Measurements from ENCODE around the gene MAPK7. TPM values are rescaled to one million over a fixed set of nuclear protein-coding genes. Genes with fewer than 3 reads are reported as not detected.
A peak's percentile ranks its signal among the peaks of the same experiment; 100 is the strongest.

The MAPK7 gene
- polyA plus RNA-seq: 10 to 100 TPM; 18.4 to 19.9 (median 18.8) TPM
- long read RNA-seq, donor 1: 0 reads
- long read RNA-seq, donor 2, full-length matches to known transcripts: 2 of 2 reads
- long read RNA-seq, donor 2, partial matches to known transcripts: 0 of 2 reads
- long read RNA-seq, donor 2, other reads (novel, unspliced or antisense): 0 of 2 reads
- long read RNA-seq, donor 3, partial matches to known transcripts: 0 of 1 reads
- long read RNA-seq, donor 3, other reads (novel, unspliced or antisense): 0 of 1 reads
- long read RNA-seq, donor 4: 0 reads
- long read RNA-seq, donor 5, full-length matches to known transcripts: 1 of 39 reads
- long read RNA-seq, donor 5, partial matches to known transcripts: 19 of 39 reads
- long read RNA-seq, donor 5, other reads (novel, unspliced or antisense): 19 of 39 reads
- long read RNA-seq, donor 6, full-length matches to known transcripts: 2 of 2 reads
- long read RNA-seq, donor 6, partial matches to known transcripts: 0 of 2 reads
- long read RNA-seq, donor 6, other reads (novel, unspliced or antisense): 0 of 2 reads
- long read RNA-seq, donor 7, full-length matches to known transcripts: 9 of 456 reads
- long read RNA-seq, donor 7, partial matches to known transcripts: 447 of 456 reads
- long read RNA-seq, donor 7, other reads (novel, unspliced or antisense): 0 of 456 reads
- long read RNA-seq, donor 8, partial matches to known transcripts: 0 of 1 reads
- long read RNA-seq, donor 8, other reads (novel, unspliced or antisense): 0 of 1 reads
- long read RNA-seq, donor 9, partial matches to known transcripts: 52 of 54 reads
- long read RNA-seq, donor 9, other reads (novel, unspliced or antisense): 0 of 54 reads
- long read RNA-seq, donor 10, full-length matches to known transcripts: 8 of 384 reads
- long read RNA-seq, donor 10, partial matches to known transcripts: 376 of 384 reads
- long read RNA-seq, donor 10, other reads (novel, unspliced or antisense): 0 of 384 reads

DNA sequence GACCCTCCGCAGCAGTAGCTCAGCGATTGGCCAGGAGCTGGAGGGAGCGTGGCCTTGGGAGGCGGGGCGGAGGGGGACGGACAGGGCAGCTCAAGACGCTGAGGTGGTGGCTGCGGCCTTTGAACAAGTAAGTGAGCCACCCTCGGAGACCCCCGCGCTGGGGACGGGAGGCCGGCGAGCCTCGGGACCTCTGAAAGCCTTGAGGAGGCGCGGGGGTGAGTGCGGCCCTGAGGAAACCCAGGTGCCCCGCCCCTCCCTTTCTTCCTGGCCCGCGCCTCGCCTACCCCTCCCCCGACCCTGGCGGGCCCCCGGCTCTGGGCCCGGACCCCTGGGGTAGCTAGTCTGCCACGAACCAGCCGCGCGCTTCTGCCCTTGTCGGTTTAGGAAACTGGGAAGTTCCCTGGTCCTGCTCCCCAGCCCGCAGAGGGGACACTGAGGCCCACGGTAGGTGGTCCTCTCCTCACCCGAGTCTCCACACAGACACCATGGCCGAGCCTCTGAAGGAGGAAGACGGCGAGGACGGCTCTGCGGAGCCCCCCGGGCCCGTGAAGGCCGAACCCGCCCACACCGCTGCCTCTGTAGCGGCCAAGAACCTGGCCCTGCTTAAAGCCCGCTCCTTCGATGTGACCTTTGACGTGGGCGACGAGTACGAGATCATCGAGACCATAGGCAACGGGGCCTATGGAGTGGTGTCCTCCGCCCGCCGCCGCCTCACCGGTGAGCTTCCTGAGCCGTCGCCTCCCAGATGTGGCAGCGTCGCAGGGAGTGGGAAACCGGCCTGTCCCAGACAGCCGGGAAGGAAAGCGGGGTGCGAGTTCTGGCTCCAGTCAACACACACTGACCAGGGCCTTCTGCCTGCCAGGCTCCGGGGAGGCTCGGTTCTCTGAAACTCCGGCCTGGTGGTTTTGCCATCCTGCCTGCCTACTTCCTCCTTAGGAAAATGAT is at the start of gene MAPK7:
MAPK7 (plus strand) TSS at position 83 of the 945 bp plus-strand sequence; CDS start at position 486, 403 bp downstream.
- H3K27me3 ChIP-seq (ENCODE audit: control insufficient read depth in 3 of 3, insufficient read depth in 3 of 3, low read length in 3 of 3): no peaks in the 10 kb centered on the region
- H3K36me3 ChIP-seq (ENCODE audit: control insufficient read depth in 3 of 3, insufficient read depth in 2 of 3, low read depth in 1 of 3, low read length in 3 of 3): peaks cover 4 to 38% (median 9%) of the 10 kb centered on the region in 3 donors
- DNase-seq (peak; percentile 50 to 57), FAIRE-seq (no peak)
- H3K4me3 ChIP-seq (ENCODE audit: low read depth in 1 of 3, low read length in 3 of 3): peak within 1 kb of the TSS; percentile 70 to 93 (median 90)
- WGBS, 3 donors: 3 to 12% (median 8%) methylated on average over 52 to 69 of the region's 69 CpGs
- peak within 1 kb of the TSS; percentile 95 to 99 (median 97) for H3K27ac ChIP-seq (ENCODE audit: low read depth in 1 of 3, low read length in 2 of 3)
- H3K4me1 ChIP-seq (ENCODE audit: control insufficient read depth in 3 of 3, insufficient read depth in 2 of 3, low read depth in 1 of 3, low read length in 2 of 3): peaks cover 0 to 15% (median 7%) of the 10 kb centered on the region in 3 donors
- H3K9me3 ChIP-seq (ENCODE audit: control insufficient read depth in 2 of 2, insufficient read depth in 1 of 2, low read depth in 1 of 2, low read length in 1 of 2): no peaks in the 10 kb centered on the region

GRCh38 chr17:19329136-19329535 is 49.2 kb upstream of the MAPK7 start:
- FAIRE-seq (no peak), DNase-seq (no peak)
- Histone ChIP-seq H3K9me3 (ENCODE audit: control insufficient read depth in 2 of 2, insufficient read depth in 1 of 2, low read depth in 1 of 2, low read length in 1 of 2) (peaks cover 0 to 6% of the 10 kb centered on the region in 2 donors), H3K27me3 (ENCODE audit: control insufficient read depth in 3 of 3, insufficient read depth in 3 of 3, low read length in 3 of 3) (no peaks in the 10 kb centered on the region), H3K4me3 (ENCODE audit: low read depth in 1 of 3, low read length in 3 of 3) (no peak overlapping the region), H3K27ac (ENCODE audit: low read depth in 1 of 3, low read length in 2 of 3) (no peak overlapping the region), H3K4me1 (ENCODE audit: control insufficient read depth in 3 of 3, insufficient read depth in 2 of 3, low read depth in 1 of 3, low read length in 2 of 3) (peaks cover 0 to 3% (median 0%) of the 10 kb centered on the region in 3 donors), H3K36me3 (ENCODE audit: control insufficient read depth in 3 of 3, insufficient read depth in 2 of 3, low read depth in 1 of 3, low read length in 3 of 3) (peaks cover 0 to 57% (median 2%) of the 10 kb centered on the region in 3 donors)
- 90 to 92% (median 90%) methylated on average over 2 of the region's 2 CpGs for WGBS, 3 donors

DNA sequence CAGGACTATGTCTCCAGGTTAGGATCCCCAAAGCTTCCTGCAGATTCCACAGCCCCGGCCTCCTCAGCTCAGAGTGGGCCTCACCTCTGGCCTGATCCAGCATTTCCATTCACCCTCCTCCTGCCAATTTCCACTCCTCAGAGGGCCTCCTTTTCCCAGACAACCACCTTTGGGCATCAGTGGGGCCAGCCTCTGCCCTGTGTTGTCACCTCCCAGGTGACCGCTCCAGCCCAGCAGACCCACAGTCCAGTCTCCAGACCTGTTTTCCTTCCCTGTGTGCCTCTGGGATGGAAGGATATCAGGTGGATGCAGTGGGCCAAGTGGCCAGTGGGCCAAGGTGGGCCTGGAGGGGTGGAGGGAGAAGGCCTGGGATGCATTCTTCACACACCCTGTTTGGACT is 48.5 kb upstream of the MAPK7 start:
- 95 to 100% (median 95%) methylated on average over 2 of the region's 2 CpGs for WGBS, 3 donors

DNA sequence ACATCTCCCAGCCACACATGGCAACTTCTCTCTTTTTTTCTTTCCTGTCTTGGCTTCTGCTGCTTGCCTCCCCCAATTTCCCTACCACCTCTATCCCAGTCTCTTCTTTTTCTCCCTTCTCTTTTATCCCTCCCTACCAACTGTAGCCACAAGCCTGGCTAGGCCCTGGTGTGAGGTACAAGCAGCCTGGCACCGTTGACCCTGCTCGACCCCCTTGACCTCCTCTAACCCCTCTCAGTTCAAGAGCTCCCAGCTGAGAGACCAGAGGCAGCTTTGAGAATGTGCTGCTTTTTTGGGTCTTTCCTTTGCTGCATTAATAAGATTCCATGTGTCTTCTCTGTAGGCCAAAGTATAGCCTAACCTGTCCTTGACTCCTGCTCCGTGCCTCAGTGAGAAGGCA is 48.0 kb upstream of the MAPK7 start:
- H3K27ac ChIP-seq (ENCODE audit: low read depth in 1 of 3, low read length in 2 of 3): no peak overlapping the region
- no peak overlapping the region for H3K4me3 ChIP-seq (ENCODE audit: low read depth in 1 of 3, low read length in 3 of 3)
- WGBS, 3 donors: 79 to 84% (median 82%) methylated on average over 3 of the region's 3 CpGs
- H3K27me3 ChIP-seq (ENCODE audit: control insufficient read depth in 3 of 3, insufficient read depth in 3 of 3, low read length in 3 of 3): no peaks in the 10 kb centered on the region
- peaks cover 0 to 3% (median 0%) of the 10 kb centered on the region in 3 donors for H3K4me1 ChIP-seq (ENCODE audit: control insufficient read depth in 3 of 3, insufficient read depth in 2 of 3, low read depth in 1 of 3, low read length in 2 of 3)
- no peaks in the 10 kb centered on the region for H3K9me3 ChIP-seq (ENCODE audit: control insufficient read depth in 2 of 2, insufficient read depth in 1 of 2, low read depth in 1 of 2, low read length in 1 of 2)
- H3K36me3 ChIP-seq (ENCODE audit: control insufficient read depth in 3 of 3, insufficient read depth in 2 of 3, low read depth in 1 of 3, low read length in 3 of 3): peaks cover 0 to 61% (median 2%) of the 10 kb centered on the region in 3 donors
- no peak for DNase-seq
- FAIRE-seq: no peak

More for the DNA sequence above, 48.5 kb upstream of the MAPK7 start:
- Histone ChIP-seq H3K36me3 (ENCODE audit: control insufficient read depth in 3 of 3, insufficient read depth in 2 of 3, low read depth in 1 of 3, low read length in 3 of 3) (peaks cover 0 to 61% (median 2%) of the 10 kb centered on the region in 3 donors), H3K27me3 (ENCODE audit: control insufficient read depth in 3 of 3, insufficient read depth in 3 of 3, low read length in 3 of 3) (no peaks in the 10 kb centered on the region), H3K4me3 (ENCODE audit: low read depth in 1 of 3, low read length in 3 of 3) (no peak overlapping the region), H3K4me1 (ENCODE audit: control insufficient read depth in 3 of 3, insufficient read depth in 2 of 3, low read depth in 1 of 3, low read length in 2 of 3) (peaks cover 0 to 3% (median 0%) of the 10 kb centered on the region in 3 donors), H3K9me3 (ENCODE audit: control insufficient read depth in 2 of 2, insufficient read depth in 1 of 2, low read depth in 1 of 2, low read length in 1 of 2) (peaks cover 0 to 4% of the 10 kb centered on the region in 2 donors), H3K27ac (ENCODE audit: low read depth in 1 of 3, low read length in 2 of 3) (no peak overlapping the region)
- no peak for DNase-seq
- no peak for FAIRE-seq

DNA sequence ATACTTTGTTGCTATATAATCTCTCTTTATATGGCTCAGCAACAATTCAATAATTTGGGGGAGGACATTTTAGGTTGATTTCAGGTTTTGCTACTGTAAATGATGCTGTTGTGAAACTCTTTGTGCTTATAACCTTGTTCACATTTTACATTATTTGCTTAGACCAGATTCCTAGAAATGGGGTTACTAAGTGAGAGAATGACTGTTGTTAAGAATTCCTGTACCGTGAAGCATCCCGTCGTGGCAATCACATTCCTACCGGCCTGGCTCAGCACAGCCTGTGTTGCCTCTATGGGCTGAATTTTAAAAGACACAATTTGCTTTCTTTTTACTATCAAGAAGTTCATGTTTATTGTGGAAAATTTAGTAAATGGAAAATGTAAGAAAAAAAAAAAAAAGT is 47.2 kb upstream of the MAPK7 start:
- DNase-seq (no peak), FAIRE-seq (no peak)
- no peaks in the 10 kb centered on the region for H3K27me3 ChIP-seq (ENCODE audit: control insufficient read depth in 3 of 3, insufficient read depth in 3 of 3, low read length in 3 of 3)
- H3K9me3 ChIP-seq (ENCODE audit: control insufficient read depth in 2 of 2, insufficient read depth in 1 of 2, low read depth in 1 of 2, low read length in 1 of 2): no peaks in the 10 kb centered on the region
- no peak overlapping the region for H3K4me3 ChIP-seq (ENCODE audit: low read depth in 1 of 3, low read length in 3 of 3)
- peaks cover 0 to 4% (median 0%) of the 10 kb centered on the region in 3 donors for H3K4me1 ChIP-seq (ENCODE audit: control insufficient read depth in 3 of 3, insufficient read depth in 2 of 3, low read depth in 1 of 3, low read length in 2 of 3)
- H3K36me3 ChIP-seq (ENCODE audit: control insufficient read depth in 3 of 3, insufficient read depth in 2 of 3, low read depth in 1 of 3, low read length in 3 of 3): peaks cover 0 to 68% (median 2%) of the 10 kb centered on the region in 3 donors
- H3K27ac ChIP-seq (ENCODE audit: low read depth in 1 of 3, low read length in 2 of 3): no peak overlapping the region
- WGBS, 3 donors: 84 to 94% (median 92%) methylated on average over 4 of the region's 4 CpGs

DNA sequence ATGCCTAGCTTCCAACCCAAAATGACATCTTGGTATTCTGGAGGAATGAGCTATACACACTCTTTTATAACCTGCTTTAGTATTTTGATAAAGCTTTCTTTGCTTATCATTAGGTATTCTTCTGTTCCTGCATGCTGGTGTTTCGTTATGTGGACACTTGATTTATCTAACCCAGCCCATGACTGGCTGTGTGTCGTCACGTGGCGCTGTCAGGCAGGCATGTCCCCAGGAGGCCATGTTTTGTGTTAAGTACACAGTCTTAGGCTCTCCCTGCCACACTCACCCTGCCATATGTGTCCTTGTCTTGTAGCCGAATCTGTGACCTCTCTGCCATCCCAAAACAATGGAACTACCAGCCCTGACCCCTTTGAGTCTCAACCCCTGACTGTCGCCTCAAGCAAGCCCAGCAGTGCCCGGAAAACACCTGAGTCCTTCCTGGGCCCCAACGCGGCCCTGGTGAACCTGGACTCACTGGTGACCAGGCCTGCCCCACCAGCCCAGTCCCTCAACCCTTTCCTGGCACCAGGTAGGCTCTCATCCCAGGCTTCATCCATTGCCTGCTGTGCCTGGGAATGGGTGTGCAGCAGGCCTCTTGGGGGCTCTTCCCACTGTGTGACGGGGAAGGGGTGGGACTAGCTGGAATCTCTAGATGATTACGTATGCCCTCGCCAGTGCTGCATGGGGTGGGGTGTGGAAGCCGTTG is 46.6 kb upstream of the MAPK7 start:
- H3K36me3 ChIP-seq (ENCODE audit: control insufficient read depth in 3 of 3, insufficient read depth in 2 of 3, low read depth in 1 of 3, low read length in 3 of 3): peaks cover 0 to 74% (median 2%) of the 10 kb centered on the region in 3 donors
- 91 to 95% (median 94%) methylated on average over 13 of the region's 13 CpGs for WGBS, 3 donors
- no peaks in the 10 kb centered on the region for H3K27me3 ChIP-seq (ENCODE audit: control insufficient read depth in 3 of 3, insufficient read depth in 3 of 3, low read length in 3 of 3)
- FAIRE-seq (no peak), DNase-seq (no peak)
- H3K4me1 ChIP-seq (ENCODE audit: control insufficient read depth in 3 of 3, insufficient read depth in 2 of 3, low read depth in 1 of 3, low read length in 2 of 3): peaks cover 0 to 10% (median 0%) of the 10 kb centered on the region in 3 donors
- no peak overlapping the region for H3K4me3 ChIP-seq (ENCODE audit: low read depth in 1 of 3, low read length in 3 of 3)
- H3K27ac ChIP-seq (ENCODE audit: low read depth in 1 of 3, low read length in 2 of 3): no peak overlapping the region
- no peaks in the 10 kb centered on the region for H3K9me3 ChIP-seq (ENCODE audit: control insufficient read depth in 2 of 2, insufficient read depth in 1 of 2, low read depth in 1 of 2, low read length in 1 of 2)

- Histone ChIP-seq H3K4me1 (ENCODE audit: control insufficient read depth in 3 of 3, insufficient read depth in 2 of 3, low read depth in 1 of 3, low read length in 2 of 3) (peaks cover 0 to 18% (median 0%) of the 10 kb centered on the region in 3 donors), H3K27me3 (ENCODE audit: control insufficient read depth in 3 of 3, insufficient read depth in 3 of 3, low read length in 3 of 3) (no peaks in the 10 kb centered on the region), H3K9me3 (ENCODE audit: control insufficient read depth in 2 of 2, insufficient read depth in 1 of 2, low read depth in 1 of 2, low read length in 1 of 2) (no peaks in the 10 kb centered on the region), H3K36me3 (ENCODE audit: control insufficient read depth in 3 of 3, insufficient read depth in 2 of 3, low read depth in 1 of 3, low read length in 3 of 3) (peaks cover 0 to 78% (median 2%) of the 10 kb centered on the region in 3 donors), H3K4me3 (ENCODE audit: low read depth in 1 of 3, low read length in 3 of 3) (no peak overlapping the region), H3K27ac (ENCODE audit: low read depth in 1 of 3, low read length in 2 of 3) (no peak overlapping the region)
- FAIRE-seq (no peak), DNase-seq (peak in 1 of 2 donors; percentile 20)
- WGBS, 3 donors: 80 to 92% (median 87%) methylated on average over 6 of the region's 6 CpGs
Measured at GRCh38 chr17:19332371-19333131, 45.7 kb upstream of the MAPK7 start.

Data from small intestine (tissue), 16 donors.